HL-60 (cell line): ENCODE results near the gene TSPOAP1.

ENCODE experiments used
- DNase-seq, 2 experiments: peaks; one replicate each; pipeline ENCODE4 v3.0.0-alpha.2; 2010 to 2020; ENCODE audit warnings: low read depth in 1 of 2, low spot score in 1 of 2
- H3K27ac ChIP-seq: fragments of 250-450 bp; sonication (Bioruptor Pico); replicated peaks from 2 replicates; pipeline ENCODE4 v1.5.1; 2020; ENCODE audit warnings: mild to moderate bottlenecking, moderate library complexity
- H3K27me3 ChIP-seq: fragments of 250-450 bp; sonication (Bioruptor Pico); 2 replicates; pipeline ENCODE4 v1.5.1; 2021; ENCODE audit warnings: mild to moderate bottlenecking, moderate library complexity; ENCODE audit not compliant: insufficient read depth, poor library complexity, severe bottlenecking
- H3K4me3 ChIP-seq: replicated peaks from 2 replicates; pipeline ENCODE4 v1.5.1; 2011; ENCODE audit warnings: mild to moderate bottlenecking, control low read depth, low read length; ENCODE audit not compliant: insufficient read depth
- GABPA ChIP-seq: IDR thresholded peaks from 2 replicates; pipeline ENCODE4 v1.6.1; 2012; ENCODE audit warnings: low read depth
- POLR2AphosphoS5 ChIP-seq: IDR thresholded peaks from 2 replicates; pipeline ENCODE4 v1.6.1; 2012; ENCODE audit warnings: low read depth
- REST ChIP-seq: IDR thresholded peaks from 2 replicates; pipeline ENCODE4 v1.6.1; 2012; ENCODE audit warnings: low read depth; ENCODE audit not compliant: insufficient replicate concordance
- SPI1 ChIP-seq: IDR thresholded peaks from 2 replicates; pipeline ENCODE4 v1.6.1; 2012; ENCODE audit warnings: low read depth, mild to moderate bottlenecking, borderline replicate concordance
- TF ChIP-seq, protein P1 (sequence below): IDR thresholded peaks from one replicate; pipeline ENCODE4 v1.5.1; 2011; ENCODE audit warnings: low read length, control low read depth, inconsistent platforms; ENCODE audit not compliant: insufficient read depth

TSPOAP1 gene

GRCh38 chr17:58370309-58370708 lies 41.7 kb upstream of the TSPOAP1 start:
- DNase-seq: no peak
- no peak overlapping the region for H3K4me3 ChIP-seq
- no peaks in the 10 kb centered on the region for H3K27me3 ChIP-seq
- TF ChIP-seq SPI1 (no peak), GABPA (no peak), POLR2AphosphoS5 (no peak)
- TF ChIP-seq, protein P1, sequence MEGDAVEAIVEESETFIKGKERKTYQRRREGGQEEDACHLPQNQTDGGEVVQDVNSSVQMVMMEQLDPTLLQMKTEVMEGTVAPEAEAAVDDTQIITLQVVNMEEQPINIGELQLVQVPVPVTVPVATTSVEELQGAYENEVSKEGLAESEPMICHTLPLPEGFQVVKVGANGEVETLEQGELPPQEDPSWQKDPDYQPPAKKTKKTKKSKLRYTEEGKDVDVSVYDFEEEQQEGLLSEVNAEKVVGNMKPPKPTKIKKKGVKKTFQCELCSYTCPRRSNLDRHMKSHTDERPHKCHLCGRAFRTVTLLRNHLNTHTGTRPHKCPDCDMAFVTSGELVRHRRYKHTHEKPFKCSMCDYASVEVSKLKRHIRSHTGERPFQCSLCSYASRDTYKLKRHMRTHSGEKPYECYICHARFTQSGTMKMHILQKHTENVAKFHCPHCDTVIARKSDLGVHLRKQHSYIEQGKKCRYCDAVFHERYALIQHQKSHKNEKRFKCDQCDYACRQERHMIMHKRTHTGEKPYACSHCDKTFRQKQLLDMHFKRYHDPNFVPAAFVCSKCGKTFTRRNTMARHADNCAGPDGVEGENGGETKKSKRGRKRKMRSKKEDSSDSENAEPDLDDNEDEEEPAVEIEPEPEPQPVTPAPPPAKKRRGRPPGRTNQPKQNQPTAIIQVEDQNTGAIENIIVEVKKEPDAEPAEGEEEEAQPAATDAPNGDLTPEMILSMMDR: no peak
- H3K27ac ChIP-seq: no peak overlapping the region

DNA sequence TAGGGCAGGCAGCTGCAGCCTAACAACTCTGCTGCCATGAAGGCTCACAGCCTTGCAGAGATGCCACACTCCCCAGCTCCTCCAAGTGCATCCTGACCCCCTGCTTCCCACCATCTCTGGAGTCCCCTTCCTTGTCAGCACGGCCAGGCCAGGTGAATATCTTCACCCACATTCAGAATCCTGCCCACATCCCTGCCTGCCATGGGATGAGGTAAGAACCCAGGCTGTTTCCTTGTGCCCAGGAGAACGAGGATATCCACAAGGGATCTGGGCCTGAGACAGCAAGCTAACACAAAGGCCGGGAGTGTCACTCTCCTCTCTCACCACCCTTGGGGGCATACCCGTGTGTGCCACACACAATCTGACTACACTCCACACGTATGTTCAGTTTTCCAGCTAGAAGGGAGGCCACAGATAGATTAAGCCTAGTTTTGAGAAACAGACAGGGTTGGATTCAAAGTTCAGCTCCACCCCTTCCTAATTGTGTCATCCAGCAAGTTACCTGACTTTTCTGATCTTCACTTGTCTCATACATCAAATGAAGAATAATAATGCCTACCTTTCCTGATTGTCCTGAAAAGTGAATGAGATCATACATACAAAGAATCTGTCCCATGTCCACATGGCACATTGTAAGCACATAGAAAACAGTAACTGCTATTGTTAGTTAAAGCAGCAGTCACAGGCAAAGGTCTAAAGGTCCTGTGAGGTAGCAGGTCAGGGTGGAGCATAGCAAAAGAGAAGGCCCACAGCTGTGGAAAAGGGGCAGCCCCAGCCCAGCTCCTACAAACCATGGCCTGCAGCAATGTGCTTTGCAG lies 40.8 kb upstream of the TSPOAP1 start:
- no peak for DNase-seq
- TF ChIP-seq POLR2AphosphoS5 (no peak), REST (no peak), GABPA (no peak), SPI1 (no peak)
- TF ChIP-seq, protein P1: no peak
- no peak overlapping the region for H3K4me3 ChIP-seq
- H3K27me3 ChIP-seq: no peaks in the 10 kb centered on the region
- H3K27ac ChIP-seq: no peak overlapping the region

DNA sequence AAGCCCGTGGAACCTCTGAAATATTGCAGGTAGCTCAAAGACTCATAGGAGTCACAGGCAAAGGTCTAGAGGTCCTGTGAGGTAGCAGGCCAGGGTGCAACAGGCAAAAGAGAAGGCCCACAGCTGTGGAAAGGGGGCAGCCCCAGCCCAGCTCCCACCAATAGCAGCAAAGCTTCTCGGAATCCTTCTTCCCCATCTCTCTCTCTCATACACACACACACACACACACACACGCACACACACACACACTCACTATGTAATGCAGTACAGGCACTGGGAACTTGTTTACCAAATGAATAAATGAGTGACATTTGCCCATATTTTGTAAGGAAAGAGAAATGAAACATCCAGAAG lies 40.2 kb upstream of the TSPOAP1 start:
- no peaks in the 10 kb centered on the region for H3K27me3 ChIP-seq

More for the DNA sequence above, 40.2 kb upstream of the TSPOAP1 start:
- Histone ChIP-seq H3K4me3 (no peak overlapping the region), H3K27ac (no peak overlapping the region)
- DNase-seq: no peak
- TF ChIP-seq GABPA: no peak
- TF ChIP-seq SPI1: no peak
- TF ChIP-seq, protein P1: no peak
- no peak for TF ChIP-seq POLR2AphosphoS5
- no peak for TF ChIP-seq REST
